Measurements from ENCODE around the gene LRRTM2.
"Not testable (repeated sequence)": the region's sequence is repeated elsewhere in the genome, so short reads cannot be mapped to it uniquely, and the experiment has no call there.

Gene LRRTM2

DNA sequence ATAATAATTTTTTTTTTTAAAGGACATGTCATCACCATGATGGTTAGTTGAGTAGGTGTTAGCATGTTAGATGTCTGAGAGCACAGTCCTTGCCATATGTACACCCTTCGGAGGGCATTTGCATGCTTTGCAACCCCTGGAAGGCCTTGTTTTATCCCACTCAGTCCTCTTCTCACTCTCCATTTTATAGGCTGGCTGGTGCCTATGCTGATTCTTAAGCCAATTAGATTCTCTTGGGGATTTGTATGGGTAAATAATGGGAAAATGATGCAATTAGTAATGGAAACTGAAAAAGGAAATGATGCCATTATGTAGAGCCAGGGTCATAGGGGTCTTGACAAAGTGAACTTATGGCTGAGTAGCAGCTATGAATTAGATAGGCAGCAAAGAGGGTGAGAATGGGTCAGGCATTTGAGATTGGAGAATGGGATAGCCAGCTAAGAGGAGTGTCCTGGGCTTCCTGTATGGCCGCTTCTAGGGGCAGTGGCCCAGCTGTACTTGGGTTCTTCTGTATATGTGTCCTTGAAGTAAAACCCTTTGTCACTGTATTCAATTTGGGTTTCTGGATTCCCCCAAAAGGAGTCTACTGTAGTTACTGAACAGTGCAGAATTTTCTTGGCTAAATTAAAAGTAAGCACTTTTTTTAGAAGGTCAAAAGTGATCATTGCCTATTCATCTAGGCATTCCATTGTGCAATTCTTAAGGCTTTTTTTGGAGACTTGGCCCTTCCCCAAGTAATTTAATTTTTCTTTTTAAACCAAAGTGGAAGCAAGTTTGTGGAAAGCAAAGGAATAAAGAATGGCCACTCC lies 31.6 kb downstream of the LRRTM2 start:
- Histone ChIP-seq H3K9ac (ENCODE audit: insufficient read length) (no peak overlapping the region), H3K9me3 (ENCODE audit: low read depth, low read length) (no peaks in the 10 kb centered on the region), H3K36me3 (ENCODE audit: insufficient read depth, low read length) (peaks cover 21% of the 10 kb centered on the region), H3K27ac (no peak overlapping the region), H3K4me3 (no peak overlapping the region)
- no peak for DNase-seq (ENCODE audit: low read depth, low spot score)
- TF ChIP-seq POLR2AphosphoS5 (IDR thresholded peaks at IDR 0.05; ENCODE audit: borderline replicate concordance, low read depth, low read length) (no peak), FOXP2 (optimal IDR thresholded peaks at IDR 0.05; ENCODE audit: control extremely low read depth, extremely low read length, insufficient read depth) (no peak), EZH2 (IDR thresholded peaks at IDR 0.05) (no peak)

DNA sequence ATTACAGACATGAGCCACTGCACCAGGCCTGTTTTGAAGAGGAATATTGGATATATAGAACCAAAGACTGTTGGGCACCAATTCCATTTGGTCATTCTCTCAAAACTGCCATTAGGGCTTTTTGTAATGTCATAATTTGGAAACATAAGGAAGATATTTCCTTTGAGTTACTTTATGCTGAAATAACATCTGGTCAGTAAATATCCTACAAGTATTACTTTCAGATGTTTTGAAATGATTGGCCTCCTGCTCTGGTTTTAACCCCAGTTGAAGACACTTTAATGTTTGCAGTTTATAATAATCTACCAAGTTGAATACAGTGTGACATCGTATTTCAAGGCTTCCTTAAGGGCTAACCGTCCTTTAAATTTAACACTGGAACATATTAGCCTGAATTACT lies 33.6 kb downstream of the LRRTM2 start:
- DNase-seq (ENCODE audit: low read depth, low spot score), result no peak
- peaks cover 21% of the 10 kb centered on the region for H3K36me3 ChIP-seq (ENCODE audit: insufficient read depth, low read length)
- TF ChIP-seq POLR2AphosphoS5 (IDR thresholded peaks at IDR 0.05; ENCODE audit: borderline replicate concordance, low read depth, low read length) (no peak), EZH2 (IDR thresholded peaks at IDR 0.05) (no peak), FOXP2 (optimal IDR thresholded peaks at IDR 0.05; ENCODE audit: control extremely low read depth, extremely low read length, insufficient read depth) (no peak)
- H3K4me3 ChIP-seq, result no peak overlapping the region
- no peak overlapping the region for H3K9ac ChIP-seq (ENCODE audit: insufficient read length)
- H3K27ac ChIP-seq, result no peak overlapping the region
- no peaks in the 10 kb centered on the region for H3K9me3 ChIP-seq (ENCODE audit: low read depth, low read length)

DNA sequence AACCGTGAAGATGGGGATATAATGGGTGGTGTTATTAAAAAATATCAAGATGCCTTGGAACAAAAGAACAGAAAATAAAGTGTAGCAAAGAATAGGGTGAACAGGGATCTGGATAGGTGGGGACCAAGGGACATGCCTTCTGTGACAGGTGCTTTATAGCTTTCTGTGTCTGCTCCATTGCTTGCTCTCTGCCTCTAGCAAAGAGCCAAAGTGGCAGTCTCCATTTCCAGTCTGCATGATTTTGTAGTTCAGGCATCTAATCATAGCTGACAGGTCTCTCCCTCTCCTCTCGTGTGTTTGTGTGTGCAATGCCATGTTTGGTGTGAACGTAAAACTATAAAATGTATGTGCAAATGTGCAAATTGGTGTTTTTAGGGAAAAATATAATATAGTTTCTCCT lies 35.0 kb downstream of the LRRTM2 start:
- Histone ChIP-seq H3K27ac (no peak overlapping the region), H3K4me3 (no peak overlapping the region), H3K9ac (ENCODE audit: insufficient read length) (no peak overlapping the region), H3K36me3 (ENCODE audit: insufficient read depth, low read length) (peaks cover 21% of the 10 kb centered on the region), H3K9me3 (ENCODE audit: low read depth, low read length) (no peaks in the 10 kb centered on the region)
- DNase-seq (ENCODE audit: low read depth, low spot score), result no peak
- TF ChIP-seq POLR2AphosphoS5 (IDR thresholded peaks at IDR 0.05; ENCODE audit: borderline replicate concordance, low read depth, low read length) (no peak), FOXP2 (optimal IDR thresholded peaks at IDR 0.05; ENCODE audit: control extremely low read depth, extremely low read length, insufficient read depth) (no peak), EZH2 (IDR thresholded peaks at IDR 0.05) (no peak)

DNA sequence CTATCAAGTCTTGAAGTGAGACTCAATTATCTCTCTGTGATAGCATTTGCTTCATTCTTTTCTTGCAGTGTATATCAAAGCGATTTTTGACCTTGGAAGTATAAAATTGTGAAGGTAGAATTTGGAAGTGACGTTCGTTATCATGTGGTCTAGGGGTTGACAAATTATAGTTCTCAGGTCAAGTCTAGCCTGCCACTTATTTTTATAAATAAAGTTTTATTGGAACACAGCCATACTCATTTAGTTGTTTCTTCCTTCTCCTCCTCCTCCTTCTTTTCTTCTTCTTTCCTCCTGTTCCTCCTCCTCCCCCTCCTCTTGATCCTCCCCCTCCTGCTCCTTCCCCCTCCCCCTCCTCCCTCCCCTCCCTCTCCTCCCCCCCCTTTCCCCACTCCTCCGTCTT lies 38.0 kb downstream of the LRRTM2 start:
- DNase-seq (ENCODE audit: low read depth, low spot score), result no peak
- peaks cover 10% of the 10 kb centered on the region for H3K36me3 ChIP-seq (ENCODE audit: insufficient read depth, low read length)
- TF ChIP-seq EZH2 (IDR thresholded peaks at IDR 0.05), result no peak
- H3K27ac ChIP-seq, result no peak overlapping the region
- no peak overlapping the region for H3K9ac ChIP-seq (ENCODE audit: insufficient read length)
- no peak overlapping the region for H3K4me3 ChIP-seq
- H3K9me3 ChIP-seq (ENCODE audit: low read depth, low read length), result no peaks in the 10 kb centered on the region

DNA sequence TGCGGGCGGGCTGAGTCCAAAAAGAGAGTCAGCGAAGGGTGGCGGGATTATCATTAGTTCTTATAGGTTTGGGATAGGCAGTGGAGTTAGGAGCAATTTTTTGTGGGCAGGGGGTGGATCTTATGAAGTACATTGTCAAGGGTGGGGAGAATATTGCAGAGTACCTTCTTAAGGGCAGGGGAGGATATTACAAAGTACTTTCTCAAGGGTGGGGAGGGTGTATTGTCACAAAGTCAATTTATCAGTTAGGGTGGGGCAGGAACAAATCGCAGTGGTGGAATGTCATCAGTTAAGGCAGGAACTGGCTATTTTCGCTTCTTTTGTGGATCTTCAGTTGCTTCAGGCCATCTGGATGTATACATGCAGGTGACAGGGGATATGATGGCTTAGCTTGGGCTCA lies 40.3 kb downstream of the LRRTM2 start:
- not testable (repeated sequence) for H3K9ac ChIP-seq (ENCODE audit: insufficient read length); H3K27ac ChIP-seq; H3K4me3 ChIP-seq; DNase-seq (ENCODE audit: low read depth, low spot score); H3K9me3 ChIP-seq (ENCODE audit: low read depth, low read length); H3K36me3 ChIP-seq (ENCODE audit: insufficient read depth, low read length)

DNA sequence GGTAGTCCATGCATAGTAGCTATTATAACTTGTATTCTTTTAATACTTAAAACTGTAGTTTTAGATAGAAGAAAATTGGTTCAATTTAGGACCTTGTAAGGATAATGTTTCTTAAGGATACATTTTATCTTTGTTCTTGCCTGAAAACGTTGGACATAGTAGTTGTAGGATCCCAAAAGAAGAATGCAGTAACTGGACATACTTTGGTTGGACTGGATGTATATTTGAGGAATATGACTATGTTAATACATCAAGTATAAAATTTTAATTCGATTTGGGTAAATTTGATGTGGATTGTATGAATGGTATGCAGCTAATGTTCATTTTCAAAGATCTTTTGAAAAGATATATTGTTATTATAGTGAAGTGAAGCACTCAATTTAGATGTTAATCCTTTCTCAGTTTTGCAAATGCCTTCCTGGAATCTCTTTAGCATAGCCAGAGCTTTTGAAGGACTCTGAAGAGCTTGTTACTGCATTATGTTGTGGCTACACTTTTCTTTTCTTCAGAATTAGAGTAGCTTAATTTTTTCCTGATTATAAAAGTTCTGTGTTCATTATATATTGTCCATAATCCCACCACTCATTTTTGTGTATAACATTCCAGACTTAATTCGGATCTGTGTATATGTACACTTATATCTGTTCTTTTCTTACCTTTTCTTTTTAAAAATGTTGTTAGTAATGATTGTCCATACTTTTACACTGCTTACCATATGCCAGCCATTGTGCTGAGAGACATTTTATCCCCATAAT lies 41.2 kb downstream of the LRRTM2 start:
- no peak for DNase-seq (ENCODE audit: low read depth, low spot score)
- Histone ChIP-seq H3K9me3 (ENCODE audit: low read depth, low read length) (no peaks in the 10 kb centered on the region), H3K9ac (ENCODE audit: insufficient read length) (no peak overlapping the region), H3K4me3 (no peak overlapping the region), H3K27ac (no peak overlapping the region), H3K36me3 (ENCODE audit: insufficient read depth, low read length) (peaks cover 6% of the 10 kb centered on the region)
- no peak for TF ChIP-seq POLR2AphosphoS5 (IDR thresholded peaks at IDR 0.05; ENCODE audit: borderline replicate concordance, low read depth, low read length)
- TF ChIP-seq FOXP2 (optimal IDR thresholded peaks at IDR 0.05; ENCODE audit: control extremely low read depth, extremely low read length, insufficient read depth), result no peak
- TF ChIP-seq EZH2 (IDR thresholded peaks at IDR 0.05), result no peak

DNA sequence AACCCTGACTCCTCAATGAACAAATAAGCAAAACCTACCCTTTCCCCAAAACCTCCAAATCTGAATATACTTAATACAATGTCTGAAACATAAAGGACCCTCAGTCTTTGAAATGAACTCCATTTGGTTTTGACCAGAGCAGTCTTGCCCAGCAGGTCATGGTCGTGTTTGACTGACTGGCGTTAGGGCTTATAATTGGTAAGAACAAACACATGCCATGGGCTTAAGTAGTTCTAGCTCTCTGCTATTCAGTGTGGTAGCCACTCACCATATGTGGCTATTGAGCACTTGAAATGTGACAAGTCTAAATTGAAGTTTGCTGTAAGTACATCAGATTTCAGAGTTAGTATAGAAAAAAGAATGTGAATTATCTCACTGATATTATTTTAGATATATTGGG lies 42.1 kb downstream of the LRRTM2 start:
- no peaks in the 10 kb centered on the region for H3K9me3 ChIP-seq (ENCODE audit: low read depth, low read length)
- no peak overlapping the region for H3K4me3 ChIP-seq
- DNase-seq (ENCODE audit: low read depth, low spot score), result no peak
- no peak overlapping the region for H3K27ac ChIP-seq
- H3K36me3 ChIP-seq (ENCODE audit: insufficient read depth, low read length), result peaks cover 14% of the 10 kb centered on the region
- H3K9ac ChIP-seq (ENCODE audit: insufficient read length), result no peak overlapping the region
- TF ChIP-seq FOXP2 (optimal IDR thresholded peaks at IDR 0.05; ENCODE audit: control extremely low read depth, extremely low read length, insufficient read depth), result no peak
- TF ChIP-seq EZH2 (IDR thresholded peaks at IDR 0.05), result no peak
- no peak for TF ChIP-seq POLR2AphosphoS5 (IDR thresholded peaks at IDR 0.05; ENCODE audit: borderline replicate concordance, low read depth, low read length)

DNA sequence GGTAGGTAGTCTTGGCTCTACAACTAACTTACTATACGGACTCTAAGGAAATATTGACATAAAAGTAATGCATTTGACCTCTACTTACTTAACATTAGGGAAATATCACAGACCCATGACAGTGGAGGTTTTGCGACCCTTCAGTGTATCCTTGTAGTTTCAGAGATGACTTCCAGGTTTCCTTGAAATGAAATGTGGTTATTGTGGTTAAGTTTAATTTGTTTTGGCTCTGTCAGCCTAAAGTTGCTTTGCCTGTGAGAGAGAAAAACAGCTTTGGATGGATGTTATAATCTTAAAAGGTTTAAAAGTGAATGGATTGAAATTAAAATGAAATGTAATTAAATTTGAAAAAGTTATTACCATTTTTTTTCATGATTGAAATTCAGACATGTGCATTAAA lies 42.9 kb downstream of the LRRTM2 start:
- Histone ChIP-seq H3K27ac (no peak overlapping the region), H3K9me3 (ENCODE audit: low read depth, low read length) (no peaks in the 10 kb centered on the region), H3K9ac (ENCODE audit: insufficient read length) (no peak overlapping the region), H3K36me3 (ENCODE audit: insufficient read depth, low read length) (peaks cover 23% of the 10 kb centered on the region), H3K4me3 (no peak overlapping the region)
- DNase-seq (ENCODE audit: low read depth, low spot score), result no peak
- TF ChIP-seq EZH2 (IDR thresholded peaks at IDR 0.05) (no peak), FOXP2 (optimal IDR thresholded peaks at IDR 0.05; ENCODE audit: control extremely low read depth, extremely low read length, insufficient read depth) (no peak), POLR2AphosphoS5 (IDR thresholded peaks at IDR 0.05; ENCODE audit: borderline replicate concordance, low read depth, low read length) (no peak)

DNA sequence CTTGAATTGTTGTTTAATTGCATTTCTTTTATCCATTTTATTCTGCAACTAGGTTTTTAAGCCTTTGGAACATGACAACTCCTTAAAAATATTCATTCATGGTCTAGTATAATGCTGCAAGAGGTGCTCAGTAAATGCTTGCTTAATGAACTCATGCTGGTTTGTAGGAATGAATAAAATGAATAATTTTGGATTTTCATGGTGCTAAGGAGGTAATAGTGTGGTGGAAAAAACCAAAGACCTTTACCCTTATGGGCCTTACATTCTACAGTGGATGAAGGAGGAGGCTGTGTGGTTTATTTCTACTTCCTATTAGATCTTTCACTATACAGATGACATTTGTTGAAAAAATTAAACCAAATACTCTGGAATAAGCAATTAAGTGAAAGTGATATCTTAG lies 43.4 kb downstream of the LRRTM2 start:
- Histone ChIP-seq H3K9me3 (ENCODE audit: low read depth, low read length) (no peaks in the 10 kb centered on the region), H3K36me3 (ENCODE audit: insufficient read depth, low read length) (peaks cover 26% of the 10 kb centered on the region), H3K4me3 (no peak overlapping the region), H3K9ac (ENCODE audit: insufficient read length) (no peak overlapping the region), H3K27ac (no peak overlapping the region)
- no peak for DNase-seq (ENCODE audit: low read depth, low spot score)
- TF ChIP-seq EZH2 (IDR thresholded peaks at IDR 0.05), result no peak
- TF ChIP-seq FOXP2 (optimal IDR thresholded peaks at IDR 0.05; ENCODE audit: control extremely low read depth, extremely low read length, insufficient read depth), result no peak
- no peak for TF ChIP-seq POLR2AphosphoS5 (IDR thresholded peaks at IDR 0.05; ENCODE audit: borderline replicate concordance, low read depth, low read length)

Data from SK-N-MC (cell line).